Mammary epithelial cell (primary cell): ENCODE measurements around the gene ICAM2.

Experiments
- EZH2 ChIP-seq: IDR thresholded peaks from 2 replicates; pipeline ENCODE4 v1.6.1; 2012; ENCODE audit warnings: low read length, inconsistent platforms, borderline replicate concordance
- TF ChIP-seq, protein P1 (sequence below), 2 donors: IDR thresholded peaks in 1 of 2; conservative IDR thresholded peaks in 1 of 2; 2 replicates each; pipeline ENCODE4 v1.5.1; 2011 to 2012; ENCODE audit warnings: inconsistent platforms in 2 of 2, low read length in 2 of 2, mild to moderate bottlenecking in 2 of 2, control low read depth in 1 of 2, low read depth in 1 of 2; ENCODE audit not compliant: insufficient read depth in 1 of 2; ENCODE audit errors: extremely low read depth in 1 of 2

DNA sequence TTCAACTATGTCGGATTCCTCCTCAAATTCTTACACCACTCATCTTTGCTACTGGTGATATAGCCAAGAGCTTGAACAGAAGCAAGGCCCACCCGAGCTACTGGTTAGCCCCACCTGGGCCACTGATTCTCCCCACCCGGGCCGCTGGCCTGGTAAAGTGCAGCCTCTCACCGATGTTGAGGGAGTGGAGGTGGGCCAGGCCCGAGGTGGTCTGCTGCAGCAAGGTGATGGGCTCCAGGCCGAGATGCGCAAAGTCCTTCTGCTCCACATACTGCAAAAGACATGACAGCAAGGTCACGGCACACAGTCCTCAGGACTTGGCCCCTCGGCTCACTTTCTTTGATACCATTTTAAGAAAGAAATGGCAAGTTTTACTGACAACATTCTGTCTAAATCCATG, 32.7 kb upstream of the ICAM2 start:
- TF ChIP-seq, protein P1, sequence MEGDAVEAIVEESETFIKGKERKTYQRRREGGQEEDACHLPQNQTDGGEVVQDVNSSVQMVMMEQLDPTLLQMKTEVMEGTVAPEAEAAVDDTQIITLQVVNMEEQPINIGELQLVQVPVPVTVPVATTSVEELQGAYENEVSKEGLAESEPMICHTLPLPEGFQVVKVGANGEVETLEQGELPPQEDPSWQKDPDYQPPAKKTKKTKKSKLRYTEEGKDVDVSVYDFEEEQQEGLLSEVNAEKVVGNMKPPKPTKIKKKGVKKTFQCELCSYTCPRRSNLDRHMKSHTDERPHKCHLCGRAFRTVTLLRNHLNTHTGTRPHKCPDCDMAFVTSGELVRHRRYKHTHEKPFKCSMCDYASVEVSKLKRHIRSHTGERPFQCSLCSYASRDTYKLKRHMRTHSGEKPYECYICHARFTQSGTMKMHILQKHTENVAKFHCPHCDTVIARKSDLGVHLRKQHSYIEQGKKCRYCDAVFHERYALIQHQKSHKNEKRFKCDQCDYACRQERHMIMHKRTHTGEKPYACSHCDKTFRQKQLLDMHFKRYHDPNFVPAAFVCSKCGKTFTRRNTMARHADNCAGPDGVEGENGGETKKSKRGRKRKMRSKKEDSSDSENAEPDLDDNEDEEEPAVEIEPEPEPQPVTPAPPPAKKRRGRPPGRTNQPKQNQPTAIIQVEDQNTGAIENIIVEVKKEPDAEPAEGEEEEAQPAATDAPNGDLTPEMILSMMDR (conservative IDR thresholded peaks at IDR 0.05 in 1 of 2, IDR thresholded peaks at IDR 0.05 in 1 of 2; ENCODE audit: extremely low read depth in 1 of 2, insufficient read depth in 1 of 2, low read depth in 1 of 2, low read length in 2 of 2) = no peak
- no peak for TF ChIP-seq EZH2
